ENCODE data around the gene C14orf93.

DNA sequence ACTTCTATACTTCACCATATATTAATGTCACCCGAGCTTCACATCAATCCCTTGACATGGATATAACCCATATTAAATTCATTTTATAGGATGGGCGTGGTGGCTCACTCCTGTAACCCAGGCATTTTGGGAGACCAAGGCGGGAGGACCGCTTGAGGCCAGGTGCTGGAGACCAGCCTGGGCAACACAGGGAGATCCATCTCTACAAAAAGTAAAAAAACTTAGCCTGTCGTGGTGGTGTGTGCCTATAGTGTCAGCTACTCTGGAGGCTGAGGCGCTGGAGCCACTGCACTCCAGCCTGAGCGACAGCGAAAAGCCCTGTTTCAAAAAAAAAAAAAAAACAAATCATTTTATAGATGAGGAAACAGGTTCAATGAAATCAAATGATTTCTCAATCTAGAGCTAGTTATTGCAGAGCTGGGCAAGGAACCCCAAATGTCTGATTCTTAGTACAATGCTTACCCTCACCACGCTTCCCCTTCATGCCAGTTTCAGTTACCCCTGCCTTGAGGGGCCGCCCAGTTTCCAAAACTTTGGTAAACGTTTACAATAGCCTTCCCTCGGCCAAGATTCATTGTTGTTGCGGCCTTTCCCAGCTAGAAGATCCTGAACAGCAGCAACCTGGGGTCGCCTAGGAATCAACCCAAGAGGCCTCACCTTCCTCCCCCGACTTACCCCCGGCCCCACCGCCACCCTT is 24.0 kb upstream of the C14orf93 start:
- TF ChIP-seq EZH2 (IDR thresholded peaks at IDR 0.05; ENCODE audit: borderline replicate concordance, insufficient read depth, low read depth, low read length, poor library complexity, severe bottlenecking) = no peak
- TF ChIP-seq CTCF (IDR thresholded peaks at IDR 0.05) = no peak
